ENCODE results near the gene SEMA4C.

Gene SEMA4C

GRCh38 chr2:96817882-96818281, 52.0 kb downstream of the SEMA4C start:
- FAIRE-seq, result no peak

GRCh38 chr2:96816836-96817702, 52.8 kb downstream of the SEMA4C start:
- FAIRE-seq, result no peak

- no peak for FAIRE-seq
Measured at GRCh38 chr2:96816127-96816835, 53.6 kb downstream of the SEMA4C start, which contains the start of gene CNNM3. CNNM3 (plus strand) TSS chr2:96816268; CDS start chr2:96816278, 10 bp downstream.

DNA sequence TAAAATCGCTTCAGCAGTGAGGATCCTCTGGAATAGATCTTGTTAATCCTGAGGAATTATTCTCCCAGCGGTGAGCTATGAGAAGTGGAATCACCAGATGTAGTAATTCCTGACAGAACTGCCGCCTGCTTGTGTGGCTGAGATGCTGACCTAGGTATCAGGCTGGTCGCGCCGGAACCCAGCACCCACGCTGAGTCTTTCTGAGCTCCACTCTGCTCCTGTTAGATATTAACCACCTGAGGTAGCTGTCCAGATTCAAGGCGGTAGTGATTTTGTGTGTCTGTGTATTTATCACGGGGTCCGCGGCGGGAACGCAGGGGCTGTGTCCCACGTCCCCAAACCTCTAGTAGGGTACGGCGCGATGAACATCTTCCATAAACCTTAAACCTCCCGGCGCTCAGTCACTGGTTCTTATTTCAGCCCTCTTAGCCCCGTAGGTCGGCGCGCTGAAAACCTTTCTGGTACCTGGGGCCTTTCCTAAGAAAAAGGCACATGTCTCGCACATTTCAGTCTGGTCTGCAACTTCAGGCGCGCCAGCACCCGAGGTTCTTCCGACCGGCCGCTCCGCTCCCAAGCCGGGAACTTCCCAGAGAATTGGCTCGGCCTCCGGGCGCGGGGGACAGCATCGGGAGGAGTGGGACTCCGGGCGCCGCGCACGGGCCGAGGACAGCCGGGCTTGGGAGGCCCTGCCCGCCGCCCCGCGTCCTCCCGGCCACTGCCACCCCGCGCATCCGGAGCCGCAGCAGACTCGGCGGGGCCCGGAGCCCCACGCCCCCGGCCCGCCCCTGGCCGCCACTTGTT, 54.4 kb downstream of the SEMA4C start:
- no peak for FAIRE-seq

GRCh38 chr2:96813656-96814055, 56.2 kb downstream of the SEMA4C start:
- no peak for FAIRE-seq

- no peak for FAIRE-seq
Measured at GRCh38 chr2:96811917-96812316, 58.0 kb downstream of the SEMA4C start.

GRCh38 chr2:96810783-96811192, 59.1 kb downstream of the SEMA4C start:
- FAIRE-seq, result no peak

DNA sequence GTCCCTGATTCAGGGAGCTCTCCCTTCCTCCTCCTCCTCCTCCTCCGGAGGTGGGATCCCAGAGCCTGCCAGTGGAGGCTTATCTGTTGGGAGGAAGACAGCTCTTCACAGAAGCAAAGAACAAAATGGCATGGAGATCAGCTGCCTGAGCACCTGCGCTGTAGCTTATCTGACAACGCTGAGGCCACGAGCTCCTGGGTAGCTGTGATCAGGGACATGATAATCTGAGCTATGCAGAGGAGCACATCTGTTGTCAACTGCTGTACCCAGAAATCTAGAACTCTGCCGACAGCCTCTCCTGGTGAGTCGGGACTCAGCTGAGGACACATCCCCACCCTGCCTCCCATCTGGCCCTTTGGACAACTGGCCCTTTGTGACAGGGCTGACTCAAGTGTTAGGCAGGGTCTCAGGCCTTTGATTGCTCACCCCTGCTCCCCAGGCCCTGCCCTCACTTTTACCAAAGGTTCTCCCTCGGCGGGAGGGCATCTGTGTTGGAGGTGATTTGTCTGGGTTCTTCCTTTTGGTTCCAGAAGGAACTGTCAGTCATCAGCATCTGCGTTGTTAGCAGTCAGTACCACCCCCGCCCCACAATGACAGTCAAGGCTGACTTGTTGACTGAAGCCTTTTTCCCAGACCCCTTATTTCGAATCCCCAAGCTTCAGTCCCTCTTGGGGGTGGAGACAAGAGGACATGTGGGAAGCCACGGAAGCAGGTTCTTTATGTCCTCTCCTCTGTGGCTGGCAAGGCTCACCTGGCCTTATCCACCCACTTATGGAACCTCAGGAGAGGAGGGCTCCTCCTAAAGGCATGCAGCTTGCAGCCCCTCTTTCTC, 59.7 kb downstream of the SEMA4C start:
- FAIRE-seq, result no peak
